Measurements from ENCODE around the gene HSD17B12. TPM values are rescaled to one million over a fixed set of nuclear protein-coding genes. Genes with fewer than 3 reads are reported as not detected.

HSD17B12 gene
- total RNA-seq, 1 donor from 2014 or later: 84.7 TPM

DNA sequence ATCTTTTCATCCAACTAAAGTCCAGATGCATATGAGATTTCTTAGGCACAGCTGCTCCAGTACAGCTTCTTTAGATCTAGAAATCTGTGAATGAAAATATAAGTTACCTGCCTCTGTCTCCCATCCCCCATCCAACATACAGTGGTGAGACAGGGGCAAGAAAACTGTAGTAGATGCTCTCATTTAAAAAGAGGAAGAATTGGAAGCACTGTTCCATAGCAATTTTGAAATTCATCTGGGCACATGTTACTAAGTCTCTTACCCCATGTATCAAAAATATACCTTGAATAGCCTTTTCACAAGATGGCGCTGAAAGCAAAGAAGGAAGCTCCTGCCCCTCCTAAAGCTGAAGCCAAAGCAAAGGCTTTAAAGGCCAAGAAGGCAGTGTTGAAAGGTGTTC is 37.8 kb downstream of the HSD17B12 start:
- no peaks in the 10 kb centered on the region for H3K27me3 ChIP-seq (ENCODE audit: control insufficient read depth, insufficient read depth, low read length)
- TF ChIP-seq, protein P1, sequence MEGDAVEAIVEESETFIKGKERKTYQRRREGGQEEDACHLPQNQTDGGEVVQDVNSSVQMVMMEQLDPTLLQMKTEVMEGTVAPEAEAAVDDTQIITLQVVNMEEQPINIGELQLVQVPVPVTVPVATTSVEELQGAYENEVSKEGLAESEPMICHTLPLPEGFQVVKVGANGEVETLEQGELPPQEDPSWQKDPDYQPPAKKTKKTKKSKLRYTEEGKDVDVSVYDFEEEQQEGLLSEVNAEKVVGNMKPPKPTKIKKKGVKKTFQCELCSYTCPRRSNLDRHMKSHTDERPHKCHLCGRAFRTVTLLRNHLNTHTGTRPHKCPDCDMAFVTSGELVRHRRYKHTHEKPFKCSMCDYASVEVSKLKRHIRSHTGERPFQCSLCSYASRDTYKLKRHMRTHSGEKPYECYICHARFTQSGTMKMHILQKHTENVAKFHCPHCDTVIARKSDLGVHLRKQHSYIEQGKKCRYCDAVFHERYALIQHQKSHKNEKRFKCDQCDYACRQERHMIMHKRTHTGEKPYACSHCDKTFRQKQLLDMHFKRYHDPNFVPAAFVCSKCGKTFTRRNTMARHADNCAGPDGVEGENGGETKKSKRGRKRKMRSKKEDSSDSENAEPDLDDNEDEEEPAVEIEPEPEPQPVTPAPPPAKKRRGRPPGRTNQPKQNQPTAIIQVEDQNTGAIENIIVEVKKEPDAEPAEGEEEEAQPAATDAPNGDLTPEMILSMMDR (IDR thresholded peaks at IDR 0.05; ENCODE audit: insufficient read depth, low read length, poor library complexity, severe bottlenecking): no peak
- DNase-seq (ENCODE audit: low read depth): no peak
- H3K36me3 ChIP-seq (ENCODE audit: control insufficient read depth, insufficient read depth, low read length): no peaks in the 10 kb centered on the region
- no peak overlapping the region for H3K4me3 ChIP-seq (ENCODE audit: low read depth, low read length)

GRCh38 chr11:43723617-43724016 is 43.1 kb downstream of the HSD17B12 start:
- TF ChIP-seq, protein P1 (IDR thresholded peaks at IDR 0.05; ENCODE audit: insufficient read depth, low read length, poor library complexity, severe bottlenecking): no peak

DNA sequence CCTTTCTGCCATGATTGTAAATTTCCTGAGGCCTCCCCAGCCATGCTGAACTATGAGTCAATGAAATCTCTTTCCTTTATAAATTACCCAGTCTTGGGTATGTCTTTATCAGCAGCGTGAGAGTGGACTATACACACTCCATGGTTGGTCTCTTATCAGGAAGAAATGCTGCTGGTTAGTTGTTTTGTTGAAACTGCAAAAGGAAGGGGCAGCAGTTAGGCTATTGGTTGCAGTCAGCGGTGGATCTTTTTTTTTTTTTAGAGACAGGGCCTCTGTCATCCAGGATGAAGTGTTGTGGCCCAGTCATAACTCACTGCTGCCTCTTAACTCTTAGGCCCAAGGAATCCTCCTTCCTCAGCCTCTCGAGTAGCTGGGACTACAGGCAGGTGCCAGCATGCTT is 51.7 kb downstream of the HSD17B12 start:
- Histone ChIP-seq H3K27me3 (ENCODE audit: control insufficient read depth, insufficient read depth, low read length) (no peaks in the 10 kb centered on the region), H3K36me3 (ENCODE audit: control insufficient read depth, insufficient read depth, low read length) (no peaks in the 10 kb centered on the region), H3K4me3 (ENCODE audit: low read depth, low read length) (no peak overlapping the region)
- TF ChIP-seq, protein P1 (IDR thresholded peaks at IDR 0.05; ENCODE audit: insufficient read depth, low read length, poor library complexity, severe bottlenecking): no peak
- no peak for DNase-seq (ENCODE audit: low read depth)

More at GRCh38 chr11:43723617-43724016, 43.1 kb downstream of the HSD17B12 start:
- no peak overlapping the region for H3K4me3 ChIP-seq (ENCODE audit: low read depth, low read length)
- H3K36me3 ChIP-seq (ENCODE audit: control insufficient read depth, insufficient read depth, low read length): no peaks in the 10 kb centered on the region
- DNase-seq (ENCODE audit: low read depth): no peak
- no peaks in the 10 kb centered on the region for H3K27me3 ChIP-seq (ENCODE audit: control insufficient read depth, insufficient read depth, low read length)

DNA sequence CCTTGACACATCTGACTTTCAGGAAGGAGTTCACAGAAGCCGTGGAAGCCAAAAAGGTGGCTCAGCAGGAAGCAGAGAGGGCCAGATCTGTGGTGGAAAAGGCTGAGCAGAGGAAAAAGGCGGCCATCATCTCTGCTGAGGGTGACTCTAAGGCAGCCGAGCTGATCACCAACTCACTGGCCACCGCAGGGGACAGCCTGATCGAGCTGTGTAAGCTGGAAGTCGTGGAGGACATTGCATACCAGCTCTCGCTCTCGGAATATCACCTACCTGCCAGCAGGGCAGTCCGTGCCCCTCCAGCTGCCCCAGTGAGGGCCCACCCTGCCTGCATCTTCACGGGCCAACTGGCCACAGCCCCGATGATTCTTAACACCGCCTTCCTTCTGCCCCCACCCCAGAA is 53.7 kb downstream of the HSD17B12 start:
- Histone ChIP-seq H3K4me3 (ENCODE audit: low read depth, low read length) (no peak overlapping the region), H3K27me3 (ENCODE audit: control insufficient read depth, insufficient read depth, low read length) (no peaks in the 10 kb centered on the region), H3K36me3 (ENCODE audit: control insufficient read depth, insufficient read depth, low read length) (no peaks in the 10 kb centered on the region)
- TF ChIP-seq, protein P1 (IDR thresholded peaks at IDR 0.05; ENCODE audit: insufficient read depth, low read length, poor library complexity, severe bottlenecking): no peak
- no peak for DNase-seq (ENCODE audit: low read depth)

GRCh38 chr11:43735115-43735514 is 54.6 kb downstream of the HSD17B12 start:
- no peak for DNase-seq (ENCODE audit: low read depth)
- TF ChIP-seq, protein P1 (IDR thresholded peaks at IDR 0.05; ENCODE audit: insufficient read depth, low read length, poor library complexity, severe bottlenecking): no peak
- no peaks in the 10 kb centered on the region for H3K36me3 ChIP-seq (ENCODE audit: control insufficient read depth, insufficient read depth, low read length)
- no peak overlapping the region for H3K4me3 ChIP-seq (ENCODE audit: low read depth, low read length)
- H3K27me3 ChIP-seq (ENCODE audit: control insufficient read depth, insufficient read depth, low read length): no peaks in the 10 kb centered on the region

DNA sequence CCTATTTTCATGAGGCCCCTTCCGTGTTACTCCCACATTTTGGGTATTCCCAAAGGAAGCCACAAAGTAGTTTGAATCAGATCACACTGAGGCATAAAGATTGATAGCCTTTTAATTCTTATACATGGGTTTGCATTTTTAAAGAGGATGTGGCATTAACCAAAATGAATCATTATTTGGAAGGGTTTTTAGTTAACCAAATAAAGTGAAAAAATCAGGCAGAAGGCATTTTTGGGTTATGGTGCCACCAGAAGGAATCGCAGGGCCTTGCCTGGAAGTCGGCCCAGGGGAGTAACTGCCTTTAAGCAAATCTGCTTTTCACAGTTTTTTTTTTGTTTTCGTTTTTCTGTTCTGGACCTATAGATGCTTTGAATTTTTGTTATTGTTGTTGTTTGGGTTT is 55.4 kb downstream of the HSD17B12 start:
- no peak overlapping the region for H3K4me3 ChIP-seq (ENCODE audit: low read depth, low read length)
- TF ChIP-seq, protein P1 (IDR thresholded peaks at IDR 0.05; ENCODE audit: insufficient read depth, low read length, poor library complexity, severe bottlenecking): no peak
- H3K27me3 ChIP-seq (ENCODE audit: control insufficient read depth, insufficient read depth, low read length): no peaks in the 10 kb centered on the region
- no peaks in the 10 kb centered on the region for H3K36me3 ChIP-seq (ENCODE audit: control insufficient read depth, insufficient read depth, low read length)
- no peak for DNase-seq (ENCODE audit: low read depth)
